HL-60 (cell line): ENCODE measurements around the gene EXOC6B.

Experiments
- CTCF ChIP-seq: IDR thresholded peaks from one replicate; pipeline ENCODE4 v1.5.1; 2011; ENCODE audit warnings: low read length, control low read depth, inconsistent platforms; ENCODE audit not compliant: insufficient read depth
- POLR2AphosphoS5 ChIP-seq: IDR thresholded peaks from 2 replicates; pipeline ENCODE4 v1.6.1; 2012; ENCODE audit warnings: low read depth

DNA sequence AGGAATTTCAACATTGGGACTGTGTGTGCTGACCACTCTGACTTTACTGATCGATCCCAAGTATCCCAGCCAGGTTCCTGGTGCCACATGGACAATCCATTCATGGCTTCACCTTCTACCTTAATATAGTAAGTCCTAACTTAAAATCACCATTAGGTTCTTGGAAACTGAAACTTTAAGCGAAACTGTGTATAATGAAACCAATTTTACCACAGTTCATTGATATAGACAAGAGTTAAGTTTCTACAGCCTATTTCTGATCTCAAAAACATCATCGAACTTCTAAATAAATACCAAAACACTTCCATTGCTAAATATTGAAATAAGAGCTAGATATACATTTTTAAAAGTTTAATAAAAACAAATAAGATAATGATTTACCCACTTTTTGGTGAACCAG lies 4.4 kb upstream of the EXOC6B start:
- TF ChIP-seq CTCF (no peak), POLR2AphosphoS5 (no peak)
